ENCODE measurements around the gene RMC1. TPM values are rescaled to one million over a fixed set of nuclear protein-coding genes. Genes with fewer than 3 reads are reported as not detected.

Gene RMC1
- total RNA-seq, 1 donor from 2014 or later, result 28.5 TPM

- TF ChIP-seq CTCF (IDR thresholded peaks at IDR 0.05; ENCODE audit: partially characterized antibody, unreplicated experiment), result no peak
- Mint-ChIP-seq H3K27ac (ENCODE audit: unreplicated experiment) (no peak overlapping the region), H3K27me3 (ENCODE audit: unreplicated experiment) (peaks cover 2% of the 10 kb centered on the region), H3K9me3 (ENCODE audit: unreplicated experiment) (peaks cover 1% of the 10 kb centered on the region), H3K36me3 (ENCODE audit: unreplicated experiment) (peaks cover 10% of the 10 kb centered on the region), H3K4me3 (ENCODE audit: unreplicated experiment) (no peak overlapping the region), H3K4me1 (ENCODE audit: low read depth, unreplicated experiment) (peaks cover 21% of the 10 kb centered on the region)
- no peak for DNase-seq
Observed at GRCh38 chr18:23529604-23530003, 26.3 kb downstream of the RMC1 start.

DNA sequence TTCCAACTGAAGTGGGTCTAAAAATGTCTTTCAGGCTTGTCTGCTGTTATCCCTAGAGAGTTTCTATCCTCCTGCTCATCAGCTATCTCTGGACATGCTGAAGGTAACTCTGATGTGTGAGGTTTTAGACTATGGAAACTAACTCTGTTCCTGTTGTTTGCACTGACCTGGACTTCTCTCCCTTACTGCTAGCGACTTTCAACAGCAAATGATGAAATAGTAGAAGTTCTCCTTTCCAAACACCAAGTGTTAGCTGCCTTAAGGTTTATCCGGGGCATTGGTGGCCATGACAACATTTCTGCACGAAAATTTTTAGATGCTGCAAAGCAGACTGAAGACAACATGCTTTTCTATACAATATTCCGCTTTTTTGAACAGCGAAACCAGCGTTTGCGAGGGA lies 26.9 kb downstream of the RMC1 start:
- Mint-ChIP-seq H3K4me3 (ENCODE audit: unreplicated experiment) (no peak overlapping the region), H3K27me3 (ENCODE audit: unreplicated experiment) (peaks cover 2% of the 10 kb centered on the region), H3K36me3 (ENCODE audit: unreplicated experiment) (peaks cover 10% of the 10 kb centered on the region), H3K9me3 (ENCODE audit: unreplicated experiment) (no peaks in the 10 kb centered on the region), H3K27ac (ENCODE audit: unreplicated experiment) (no peak overlapping the region), H3K4me1 (ENCODE audit: low read depth, unreplicated experiment) (peaks cover 21% of the 10 kb centered on the region)
- no peak for TF ChIP-seq CTCF (IDR thresholded peaks at IDR 0.05; ENCODE audit: partially characterized antibody, unreplicated experiment)
- DNase-seq, result no peak

GRCh38 chr18:23531912-23532311 lies 28.6 kb downstream of the RMC1 start:
- peak overlapping the region; percentile 57 for H3K4me3 Mint-ChIP-seq (ENCODE audit: unreplicated experiment)
- peak overlapping the region; percentile 95 for H3K27ac Mint-ChIP-seq (ENCODE audit: unreplicated experiment)
- TF ChIP-seq CTCF (IDR thresholded peaks at IDR 0.05; ENCODE audit: partially characterized antibody, unreplicated experiment), result no peak
- no peaks in the 10 kb centered on the region for H3K9me3 Mint-ChIP-seq (ENCODE audit: unreplicated experiment)
- H3K27me3 Mint-ChIP-seq (ENCODE audit: unreplicated experiment), result peaks cover 2% of the 10 kb centered on the region
- H3K36me3 Mint-ChIP-seq (ENCODE audit: unreplicated experiment), result peaks cover 6% of the 10 kb centered on the region
- DNase-seq, result no peak
- peaks cover 21% of the 10 kb centered on the region for H3K4me1 Mint-ChIP-seq (ENCODE audit: low read depth, unreplicated experiment)

DNA sequence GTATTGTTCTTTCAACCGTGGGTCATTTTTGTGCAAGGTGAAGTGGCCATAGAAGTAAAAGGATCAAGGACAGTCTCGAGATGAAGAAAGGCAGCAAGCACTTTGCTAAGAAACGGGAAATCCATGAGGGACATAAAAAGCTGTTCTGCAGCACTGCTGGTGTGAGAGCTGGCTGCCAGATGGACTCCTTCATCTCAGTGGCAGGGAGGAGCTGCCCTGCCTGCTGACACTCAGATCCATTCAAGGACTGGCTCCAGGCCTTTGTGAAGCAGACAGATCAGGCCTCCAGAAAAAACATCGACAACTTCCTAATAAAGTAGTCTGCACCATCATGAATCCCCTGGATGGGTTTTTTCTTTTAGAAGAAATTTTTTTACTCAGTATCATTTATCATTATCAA lies 29.5 kb downstream of the RMC1 start:
- Mint-ChIP-seq H3K27me3 (ENCODE audit: unreplicated experiment) (peaks cover 2% of the 10 kb centered on the region), H3K9me3 (ENCODE audit: unreplicated experiment) (no peaks in the 10 kb centered on the region), H3K36me3 (ENCODE audit: unreplicated experiment) (peaks cover 6% of the 10 kb centered on the region), H3K27ac (ENCODE audit: unreplicated experiment) (peak overlapping the region; percentile 95), H3K4me1 (ENCODE audit: low read depth, unreplicated experiment) (peaks cover 21% of the 10 kb centered on the region), H3K4me3 (ENCODE audit: unreplicated experiment) (peak overlapping the region; percentile 57)
- peak; percentile 47 for DNase-seq
- no peak for TF ChIP-seq CTCF (IDR thresholded peaks at IDR 0.05; ENCODE audit: partially characterized antibody, unreplicated experiment)

DNA sequence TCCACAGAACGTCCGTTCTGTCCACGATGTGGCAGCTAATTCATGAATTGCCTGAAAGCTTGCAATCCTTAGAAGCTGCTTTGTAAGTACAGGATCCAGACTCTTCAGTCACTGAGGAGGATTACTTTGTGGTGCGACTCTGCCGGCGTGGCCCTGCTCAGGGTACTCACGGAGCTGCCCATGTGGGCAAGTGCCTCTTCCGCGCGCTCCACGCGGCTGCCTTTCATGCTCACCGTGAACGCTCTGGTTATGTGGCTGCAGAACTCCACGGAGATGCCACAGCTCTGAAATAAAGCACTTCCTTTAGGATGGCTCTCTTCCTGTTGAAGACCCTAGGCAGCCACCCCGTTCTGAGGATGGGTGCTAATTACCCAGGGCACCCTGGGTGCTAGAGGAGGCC lies 31.0 kb downstream of the RMC1 start:
- H3K27ac Mint-ChIP-seq (ENCODE audit: unreplicated experiment), result no peak overlapping the region
- no peak for DNase-seq

More for the DNA sequence above, 31.0 kb downstream of the RMC1 start:
- Mint-ChIP-seq H3K4me1 (ENCODE audit: low read depth, unreplicated experiment) (peaks cover 18% of the 10 kb centered on the region), H3K4me3 (ENCODE audit: unreplicated experiment) (no peak overlapping the region), H3K9me3 (ENCODE audit: unreplicated experiment) (no peaks in the 10 kb centered on the region), H3K36me3 (ENCODE audit: unreplicated experiment) (peaks cover 6% of the 10 kb centered on the region), H3K27me3 (ENCODE audit: unreplicated experiment) (no peaks in the 10 kb centered on the region)
- no peak for TF ChIP-seq CTCF (IDR thresholded peaks at IDR 0.05; ENCODE audit: partially characterized antibody, unreplicated experiment)
